ENCODE measurements around the gene BACH1.

BACH1 gene

GRCh38 chr21:29279558-29279957 lies 19.2 kb upstream of the BACH1 start:
- no peak for TF ChIP-seq CTCF (conservative IDR thresholded peaks at IDR 0.05)
- H3K27ac ChIP-seq, result no peak overlapping the region

DNA sequence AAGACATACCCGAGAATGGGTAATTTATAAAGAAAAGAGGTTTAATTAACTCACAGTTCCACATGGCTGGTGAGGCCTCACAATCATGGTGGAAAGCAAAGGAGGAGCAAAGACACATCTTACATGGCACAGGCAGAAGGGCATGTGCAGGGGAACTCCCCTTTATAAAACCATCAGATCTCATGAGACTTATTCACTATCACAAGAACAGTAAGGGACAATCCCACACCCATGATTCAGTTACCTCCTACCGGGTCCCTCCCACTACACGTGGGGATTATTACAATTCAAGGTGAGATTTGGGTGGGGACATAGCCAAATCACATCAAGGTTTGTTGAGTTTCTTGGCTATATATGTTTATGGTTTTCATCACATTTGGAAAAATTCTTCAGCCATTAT lies 16.9 kb upstream of the BACH1 start:
- peak overlapping the region; percentile 47; the same call in 1 of the 2 replicates for H3K27ac ChIP-seq

DNA sequence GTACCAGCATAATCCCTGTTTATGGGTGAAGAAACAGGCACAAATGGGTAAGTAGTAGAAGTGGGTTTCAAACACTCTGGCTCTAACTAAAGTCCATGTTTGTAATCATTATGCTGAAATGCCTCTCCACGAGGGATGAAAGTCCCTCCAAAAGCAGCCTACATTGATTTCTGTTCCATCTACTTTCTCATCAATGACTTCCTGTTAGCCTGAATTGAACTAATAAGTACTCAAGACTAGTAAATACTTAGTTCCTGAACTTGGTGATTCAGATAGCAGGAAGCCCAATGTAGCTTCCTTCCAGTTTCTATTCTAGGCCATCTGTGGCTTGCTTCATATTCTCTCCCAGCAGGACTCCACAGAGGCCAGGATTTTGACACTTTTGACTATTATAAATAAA lies 11.3 kb upstream of the BACH1 start:
- H3K27ac ChIP-seq, result no peak overlapping the region
- TF ChIP-seq CTCF (conservative IDR thresholded peaks at IDR 0.05), result no peak

- H3K27ac ChIP-seq, result no peak overlapping the region
- no peak for TF ChIP-seq CTCF (conservative IDR thresholded peaks at IDR 0.05)
Measured at GRCh38 chr21:29288239-29288638, 10.5 kb upstream of the BACH1 start.

GRCh38 chr21:29289317-29289716 lies 9.4 kb upstream of the BACH1 start:
- no peak for TF ChIP-seq CTCF (conservative IDR thresholded peaks at IDR 0.05)
- H3K27ac ChIP-seq, result no peak overlapping the region

- H3K27ac ChIP-seq, result no peak overlapping the region
- TF ChIP-seq CTCF (conservative IDR thresholded peaks at IDR 0.05), result no peak
Measured at GRCh38 chr21:29290240-29290639, 8.5 kb upstream of the BACH1 start.

DNA sequence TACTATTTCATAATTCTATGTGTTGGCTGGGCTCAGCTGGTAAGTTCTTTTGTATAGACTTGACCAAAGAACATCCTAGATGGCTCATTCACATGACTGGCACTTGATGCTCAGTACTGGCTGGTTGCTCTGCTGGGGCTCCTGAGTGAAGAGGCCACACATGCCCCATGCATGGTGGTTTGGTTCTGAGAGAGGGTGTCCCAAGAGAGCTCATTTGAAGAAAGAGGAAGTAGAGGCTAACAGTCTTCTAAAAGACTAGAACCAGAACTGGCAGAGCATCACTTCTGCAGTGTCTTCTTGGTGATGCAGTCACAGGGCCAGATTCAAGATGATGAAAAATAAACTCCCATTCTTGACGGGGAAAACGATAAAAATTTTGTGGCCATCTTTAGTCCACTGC lies 5.2 kb upstream of the BACH1 start:
- peak overlapping the region; percentile 25; the same call in 1 of the 2 replicates for H3K27ac ChIP-seq
- TF ChIP-seq CTCF (conservative IDR thresholded peaks at IDR 0.05), result no peak

- no peak overlapping the region for H3K27ac ChIP-seq
- TF ChIP-seq CTCF (conservative IDR thresholded peaks at IDR 0.05), result no peak
Measured at GRCh38 chr21:29295066-29295650, 3.6 kb upstream of the BACH1 start.

Data from VCaP (cell line).